Activated CD8-positive, alpha-beta T cell treated with anti-CD3 and anti-CD28 coated beads for 36 hours (primary cell): Measurements from ENCODE around the gene SERPINE3. TPM values are rescaled to one million over a fixed set of nuclear protein-coding genes. Genes with fewer than 3 reads are reported as not detected.

Experiments used
- ATAC-seq: fragments of 200-7000 bp; cut with Tn5 transposase; one replicate; pipeline ENCODE4 v1.10.0; 2021; ENCODE audit warnings: mild to moderate bottlenecking, moderate library complexity
- CTCF ChIA-PET: fragments of 350-600 bp; sonication (Branson Sonifier 250); formaldehyde crosslinking; loops from one replicate; lab custom pipeline; 2021; ENCODE audit warnings: antibody characterized with exemption; lab: Charles Lee
- POLR2A ChIA-PET: fragments of 350-600 bp; sonication (Branson Sonifier 250); formaldehyde crosslinking; loops from one replicate; lab custom pipeline; 2021; ENCODE audit warnings: antibody characterized with exemption; lab: Charles Lee
- DNase-seq: peaks from one replicate; pipeline ENCODE4 v3.0.0-alpha.2; 2020
- H3K27ac Mint-ChIP-seq: one replicate; pipeline ENCODE4 v1.8.0; 2021; ENCODE audit warnings: mild to moderate bottlenecking, mixed read lengths
- H3K27me3 Mint-ChIP-seq: one replicate; pipeline ENCODE4 v1.8.0; 2021; ENCODE audit warnings: mixed read lengths
- H3K36me3 Mint-ChIP-seq: one replicate; pipeline ENCODE4 v1.8.0; 2021; ENCODE audit warnings: low read depth, mixed read lengths
- H3K4me1 Mint-ChIP-seq: one replicate; pipeline ENCODE4 v1.8.0; 2021; ENCODE audit warnings: low read depth, mixed read lengths
- H3K4me3 Mint-ChIP-seq: one replicate; pipeline ENCODE4 v1.8.0; 2021; ENCODE audit warnings: mild to moderate bottlenecking, moderate library complexity, mixed read lengths
- H3K9me3 Mint-ChIP-seq: one replicate; pipeline ENCODE4 v1.8.0; 2021; ENCODE audit warnings: mixed read lengths
- CTCF ChIP-seq: fragments of 200-600 bp; IDR thresholded peaks from one replicate; pipeline ENCODE4 v1.8.0; 2022; ENCODE audit warnings: antibody characterized with exemption, mild to moderate bottlenecking
- intact Hi-C: fragments of 100-400 bp; cut with micrococcal nuclease; formaldehyde crosslinking; loops from one replicate; pipeline ENCODE4 v1.10.0; 2022
- total RNA-seq, 2 experiments: library from RNA; stranded (reverse); gene quantifications; one replicate each; pipeline ENCODE4 v1.2.3, GENCODE V29; 2021

Gene SERPINE3
- total RNA-seq, 2 experiments from 2014 or later = not detected

GRCh38 chr13:51355217-51355616 is 15.7 kb downstream of the SERPINE3 start:
- ChIA-PET POLR2A (no interaction called here), CTCF (no interaction called here)
- intact Hi-C loops = no loop called here
- no peak for DNase-seq
- TF ChIP-seq CTCF = no peak
- Mint-ChIP-seq H3K27ac (no peak overlapping the region), H3K27me3 (no peaks in the 10 kb centered on the region), H3K36me3 (peaks cover 2% of the 10 kb centered on the region), H3K9me3 (peaks cover 2% of the 10 kb centered on the region), H3K4me1 (no peaks in the 10 kb centered on the region), H3K4me3 (no peak overlapping the region)
- ATAC-seq = no peak

- intact Hi-C loops = no loop called here
- ChIA-PET CTCF (no interaction called here), POLR2A (no interaction called here)
- no peak for TF ChIP-seq CTCF
- ATAC-seq (no peak), DNase-seq (no peak)
- Mint-ChIP-seq H3K4me1 (peaks cover under 1% of the 10 kb centered on the region), H3K27ac (no peak overlapping the region), H3K4me3 (no peak overlapping the region), H3K9me3 (no peaks in the 10 kb centered on the region), H3K27me3 (no peaks in the 10 kb centered on the region), H3K36me3 (peaks cover 16% of the 10 kb centered on the region)
Observed at GRCh38 chr13:51357928-51358595, 18.6 kb downstream of the SERPINE3 start.

GRCh38 chr13:51359352-51359751 is 19.9 kb downstream of the SERPINE3 start:
- DNase-seq (no peak), ATAC-seq (no peak)
- CTCF ChIA-PET = interaction anchor here (1.0 to 1.3 kb wide), 2 partner anchors 38 to 290 kb away, joined by 3 read pairs; no protein-coding TSS in a partner anchor
- peaks cover 19% of the 10 kb centered on the region for H3K36me3 Mint-ChIP-seq
- intact Hi-C loops = no loop called here
- no peak for TF ChIP-seq CTCF
- H3K9me3 Mint-ChIP-seq = no peaks in the 10 kb centered on the region
- H3K4me1 Mint-ChIP-seq = peaks cover 8% of the 10 kb centered on the region
- no peak overlapping the region for H3K27ac Mint-ChIP-seq
- POLR2A ChIA-PET = no interaction called here
- no peaks in the 10 kb centered on the region for H3K27me3 Mint-ChIP-seq
- no peak overlapping the region for H3K4me3 Mint-ChIP-seq

GRCh38 chr13:51360489-51360888 is 21.0 kb downstream of the SERPINE3 start:
- DNase-seq (no peak), ATAC-seq (no peak)
- intact Hi-C loops = no loop called here
- ChIA-PET POLR2A (no interaction called here), CTCF (interaction anchor here (1.0 to 1.4 kb wide), 2 partner anchors 235 to 291 kb away, joined by 3 to 4 read pairs; no protein-coding TSS in a partner anchor)
- H3K4me3 Mint-ChIP-seq = no peak overlapping the region
- no peaks in the 10 kb centered on the region for H3K27me3 Mint-ChIP-seq
- no peak overlapping the region for H3K27ac Mint-ChIP-seq
- H3K4me1 Mint-ChIP-seq = peaks cover 14% of the 10 kb centered on the region
- no peaks in the 10 kb centered on the region for H3K9me3 Mint-ChIP-seq
- no peak for TF ChIP-seq CTCF
- H3K36me3 Mint-ChIP-seq = peaks cover 26% of the 10 kb centered on the region

- ChIA-PET POLR2A (no interaction called here), CTCF (interaction anchor here (1.4 kb wide), 1 partner anchor 236 kb away, joined by 4 read pairs; no protein-coding TSS in a partner anchor)
- Mint-ChIP-seq H3K4me3 (no peak overlapping the region), H3K9me3 (no peaks in the 10 kb centered on the region), H3K27me3 (no peaks in the 10 kb centered on the region), H3K36me3 (peaks cover 28% of the 10 kb centered on the region), H3K27ac (no peak overlapping the region), H3K4me1 (peaks cover 14% of the 10 kb centered on the region)
- no peak for TF ChIP-seq CTCF
- ATAC-seq = no peak
- intact Hi-C loops = no loop called here
- DNase-seq = no peak
Observed at GRCh38 chr13:51361106-51361505, 21.6 kb downstream of the SERPINE3 start.
